GM12878 (cell line): ENCODE results near the gene ZNF444. TPM values are rescaled to one million over a fixed set of nuclear protein-coding genes. Genes with fewer than 3 reads are reported as not detected.

Source experiments
- ATAC-seq: fragments of 200-7000 bp; cut with Tn5 transposase; 3 replicates; pipeline ENCODE4 v1.9.1; 2020; ENCODE audit warnings: mild to moderate bottlenecking, moderate library complexity
- BruUV-seq: library from RNA; stranded (reverse); fragments of 400-500 nt; replicated peaks from 2 replicates; lab custom pipeline; 2021; lab: Mats Ljungman, UMichigan
- CTCF ChIA-PET: fragments of 300-600 bp; sonication (Branson Sonifier 250); formaldehyde crosslinking; extraction: SDS; loops from one replicate; lab custom pipeline; 2021; ENCODE audit warnings: inconsistent platforms; lab: Yijun Ruan, JAX
- POLR2A ChIA-PET: fragments of 350-600 bp; formaldehyde crosslinking; extraction: SDS; loops from one replicate; lab custom pipeline; 2021; ENCODE audit warnings: inconsistent platforms; lab: Charles Lee
- RAD21 ChIA-PET: fragments of 300-600 bp; sonication (Branson Sonifier 250); formaldehyde crosslinking; loops from one replicate; lab custom pipeline; 2023; ENCODE audit warnings: antibody characterized with exemption; ENCODE audit not compliant: unreplicated experiment; lab: Charles Lee
- SMC1A ChIA-PET: fragments of 300-600 bp; sonication (Branson Sonifier 250); formaldehyde crosslinking; loops from one replicate; lab custom pipeline; 2023; ENCODE audit not compliant: unreplicated experiment, uncharacterized antibody; lab: Charles Lee
- DNase-seq: peaks from one replicate; pipeline ENCODE4 v3.0.0-alpha.2; 2011; ENCODE audit warnings: low read depth, low spot score
- FAIRE-seq: peaks from 3 replicates; lab custom pipeline; 2011; peaks lifted over from hg19 to GRCh38; lab: Jason Lieb, UNC
- H2AFZ ChIP-seq: 2 replicates; pipeline ENCODE4 v1.6.0; 2011; ENCODE audit warnings: low read depth, low read length, control low read depth; ENCODE audit not compliant: control insufficient read depth
- H3K27ac ChIP-seq: 2 replicates; pipeline ENCODE4 v1.5.1; 2011; ENCODE audit warnings: control low read depth; ENCODE audit not compliant: control insufficient read depth, insufficient read depth
- H3K27me3 ChIP-seq, 2 experiments: replicated peaks in 1 of 2; 2 replicates each; pipeline versions ENCODE4 v1.6.0 to v1.6.1; 2011; ENCODE audit warnings: low read length in 1 of 2; ENCODE audit not compliant: control insufficient read depth in 2 of 2, insufficient read depth in 2 of 2
- H3K36me3 ChIP-seq, 2 experiments: 2 replicates each; pipeline ENCODE4 v1.5.1; 2011; ENCODE audit warnings: low read length in 1 of 2; ENCODE audit not compliant: control insufficient read depth in 2 of 2, insufficient read depth in 2 of 2
- H3K4me1 ChIP-seq: 2 replicates; pipeline ENCODE4 v1.6.1; 2011; ENCODE audit warnings: mild to moderate bottlenecking, low read length, moderate library complexity, mixed read lengths; ENCODE audit not compliant: control insufficient read depth, insufficient read depth
- H3K4me2 ChIP-seq: 2 replicates; pipeline ENCODE4 v1.6.0; 2011; ENCODE audit warnings: control low read depth; ENCODE audit not compliant: control insufficient read depth, insufficient read depth
- H3K4me3 ChIP-seq: fragments of 200-600 bp; sonication (generic); 2 replicates; pipeline ENCODE4 v1.5.1; 2016
- H3K79me2 ChIP-seq: 2 replicates; pipeline ENCODE4 v1.6.0; 2011; ENCODE audit warnings: low read length; ENCODE audit not compliant: control insufficient read depth, insufficient read depth
- H3K9ac ChIP-seq: 2 replicates; pipeline ENCODE4 v1.8.0; 2011; ENCODE audit warnings: low read length, control low read depth, mixed read lengths; ENCODE audit not compliant: control insufficient read depth, insufficient read depth
- H3K9me3 ChIP-seq: replicated peaks from 3 replicates; pipeline ENCODE4 v1.5.1; 2011; ENCODE audit warnings: mild to moderate bottlenecking, low read length; ENCODE audit not compliant: control insufficient read depth, insufficient read depth
- H4K20me1 ChIP-seq: 2 replicates; pipeline ENCODE4 v1.6.0; 2011; ENCODE audit not compliant: control insufficient read depth, insufficient read depth
- CHD2 ChIP-seq: IDR thresholded peaks from 2 replicates; pipeline ENCODE4 v1.6.1; 2011; ENCODE audit warnings: low read depth, low read length, improper control_type of control experiment, borderline replicate concordance
- JUNB ChIP-seq: IDR thresholded peaks from 2 replicates; pipeline ENCODE4 v1.6.1; 2016; ENCODE audit warnings: antibody characterized with exemption, mild to moderate bottlenecking
- JUND ChIP-seq: IDR thresholded peaks from 2 replicates; pipeline ENCODE4 v1.6.1; 2012; ENCODE audit warnings: low read depth, mild to moderate bottlenecking, low read length, improper control_type of control experiment, moderate library complexity
- LARP7 ChIP-seq: fragments of 450-650 bp; IDR thresholded peaks from 2 replicates; pipeline ENCODE4 v1.6.1; 2017; ENCODE audit warnings: mild to moderate bottlenecking
- REST ChIP-seq: IDR thresholded peaks from 2 replicates; pipeline ENCODE4 v1.6.1; 2012; ENCODE audit warnings: mild to moderate bottlenecking, low read depth, low read length
- ZNF592 ChIP-seq: fragments of 450-650 bp; IDR thresholded peaks from 2 replicates; pipeline ENCODE4 v1.6.1; 2017; ENCODE audit warnings: mild to moderate bottlenecking, moderate library complexity
- ZNF687 ChIP-seq: fragments of 450-650 bp; IDR thresholded peaks from 2 replicates; pipeline ENCODE4 v1.6.1; 2017; ENCODE audit warnings: mild to moderate bottlenecking, moderate library complexity
- WGBS: methylation state at CpG from one replicate; pipeline ENCODE4 v1.1.6; 2016; ENCODE audit warnings: low lambda C conversion rate; ENCODE audit not compliant: insufficient replicate concordance, insufficient coverage; ENCODE audit errors: missing lambda C conversion rate; 5-methylcytosine and 5-hydroxymethylcytosine counted together
- in situ Hi-C: fragments of 300-500 bp; cut with MboI; formaldehyde crosslinking; loops from 9 replicates; pipeline ENCODE4 v1.14.3; 2018; ENCODE audit warnings: mixed read lengths
- intact Hi-C: fragments of 100-400 bp; cut with micrococcal nuclease; formaldehyde crosslinking; loops from one replicate; pipeline ENCODE4 v1.14.2; 2022; ENCODE audit not compliant: unreplicated experiment
- polyA plus RNA-seq, 11 experiments: library from polyadenylated mRNA; depleted of rRNA in 4 of 11; unstranded in 6 of 11; stranded (reverse) in 5 of 11; fragments of >200 nt; fragmentation: Nextera tagmentation in 4 of 11; fragmentation: Illumina TruSeq in 1 of 11; extraction: Ambion mirVana in 4 of 11; extraction: Trizol in 1 of 11; gene quantifications; 1 replicate in 1 of 11; 2 replicates in 10 of 11; pipeline versions ENCODE4 v1.2.1 to v1.2.3, GENCODE V29; 2011 to 2016; ENCODE audit warnings: inconsistent platforms in 2 of 11, missing spikeins in 2 of 11, low read depth in 1 of 11
- total RNA-seq, 4 experiments: library from RNA; depleted of rRNA in 3 of 4; stranded (reverse); fragments of >200 nt in 3 of 4; fragmentation: Illumina TruSeq in 1 of 4; extraction: Trizol in 1 of 4; gene quantifications; 2 replicates each; pipeline versions ENCODE4 v1.2.1 to v1.2.3, GENCODE V29; 2013 to 2021

Gene ZNF444
- total and polyA plus RNA-seq, 10 of the 15 experiments (the other 5 are each of a cell fraction or from before 2014, with no cell fraction given), result 0.45 to 28.2 (median 11.6) TPM

- Histone ChIP-seq H3K4me1 (peaks cover 14% of the 10 kb centered on the region; the same call in 1 of the 2 replicates), H3K9ac (no peak overlapping the region), H3K27ac (no peak overlapping the region), H3K9me3 (no peaks in the 10 kb centered on the region), H3K27me3 (no peaks in the 10 kb centered on the region), H2AFZ (no peak overlapping the region), H3K4me2 (no peak overlapping the region), H3K36me3 (peaks cover 0 to 3% of the 10 kb centered on the region in 2 experiments; a peak in 1 of 4 replicates), H4K20me1 (no peaks in the 10 kb centered on the region), H3K79me2 (peaks cover 23% of the 10 kb centered on the region), H3K4me3 (no peak overlapping the region)
- CTCF ChIA-PET, result interaction anchor here (1.3 kb wide), 1 partner anchor 11 kb away, joined by 3 read pairs; no protein-coding TSS in a partner anchor
- in situ Hi-C loops, result no loop called here
- TF ChIP-seq JUND (no peak), LARP7 (no peak), CHD2 (no peak), ZNF592 (no peak), ZNF687 (no peak), JUNB (no peak), REST (no peak)
- no peak for ATAC-seq
- intact Hi-C loops, result no loop called here
- FAIRE-seq, result no peak
- 86% methylated on average over 16 of the region's 16 CpGs for WGBS
- SMC1A ChIA-PET, result interaction anchor here (0.8 to 3.0 kb wide), 3 partner anchors 11 to 45 kb away, joined by 3 to 9 read pairs (median 4); no protein-coding TSS in a partner anchor
- BruUV-seq, result no TSS peak
- POLR2A ChIA-PET, result interaction anchor here (2.9 kb wide), 1 partner anchor 17 kb away, joined by 29 read pairs; the partner anchor contains the start of gene ZNF444
- RAD21 ChIA-PET, result interaction anchor here (0.7 kb wide), 1 partner anchor 1462 kb away, joined by 3 read pairs; no protein-coding TSS in a partner anchor
- DNase-seq, result no peak
Observed at GRCh38 chr19:56123266-56123891, 17.7 kb upstream of the ZNF444 start.
